ENCODE data around the gene TTLL10.

GRCh38 chr1:1167841-1168450, 5.7 kb upstream of the TTLL10 start:
- TF ChIP-seq CTCF (IDR thresholded peaks at IDR 0.05) = no peak
- no peak for TF ChIP-seq POLR2A (IDR thresholded peaks at IDR 0.05)
- TF ChIP-seq POLR2AphosphoS5 (IDR thresholded peaks at IDR 0.05) = no peak
- no peak for TF ChIP-seq EP300 (IDR thresholded peaks at IDR 0.05)

Data from stomach (tissue), 4 donors.